ENCODE results near the gene SORCS1. TPM values are rescaled to one million over a fixed set of nuclear protein-coding genes. Genes with fewer than 3 reads are reported as not detected.

Gene SORCS1
- total RNA-seq, 3 donors from 2014 or later: 0.73 to 3.3 (median 2.9) TPM

DNA sequence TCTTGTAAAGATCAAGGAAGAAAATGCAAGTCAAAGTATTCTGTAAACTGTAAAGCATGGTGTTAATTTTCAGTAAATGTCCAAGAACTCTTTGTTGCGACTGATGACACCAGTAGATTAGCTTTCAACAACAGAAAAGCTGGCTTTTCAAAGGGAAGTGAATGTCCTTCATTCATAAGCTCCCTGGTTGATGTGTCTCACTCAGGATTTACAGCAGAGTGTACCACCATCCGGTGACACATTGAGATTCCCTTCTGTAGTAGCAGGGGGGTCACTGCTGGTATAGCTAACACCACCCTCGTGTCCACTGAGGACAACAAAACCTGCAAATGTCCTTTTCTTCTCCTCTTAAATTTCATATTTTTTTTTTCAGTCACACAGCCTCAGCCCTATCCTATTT is 253.4 kb downstream of the SORCS1 start:
- Histone ChIP-seq H3K27ac (no peak overlapping the region), H3K36me3 (no peaks in the 10 kb centered on the region), H3K4me1 (no peaks in the 10 kb centered on the region), H3K9me3 (no peaks in the 10 kb centered on the region), H3K27me3 (no peaks in the 10 kb centered on the region), H3K4me3 (no peak overlapping the region)
- no peak for TF ChIP-seq POLR2AphosphoS5 (IDR thresholded peaks at IDR 0.05)
- no peak for DNase-seq (ENCODE audit: low spot score in 2 of 2)
- intact Hi-C loops (cut with DNase I; ENCODE audit: low total_unique reads): no loop called here

DNA sequence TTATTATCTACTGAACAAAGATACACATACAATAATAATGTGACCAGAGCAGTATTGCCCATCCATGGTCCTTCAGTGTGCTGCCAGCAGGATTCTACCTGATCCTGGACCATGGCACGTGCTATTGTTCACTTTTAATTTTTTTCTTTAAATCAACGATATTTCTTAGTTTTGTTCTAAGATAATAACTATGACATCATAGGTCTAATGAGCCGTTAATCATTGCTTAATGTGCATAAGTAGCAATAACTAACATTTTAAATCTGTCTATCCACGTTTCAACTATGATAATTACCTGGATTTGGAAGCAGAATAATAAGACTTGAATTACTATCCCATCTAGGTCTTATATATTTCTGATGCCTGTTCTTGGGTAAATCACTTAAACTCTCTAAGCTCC is 253.8 kb downstream of the SORCS1 start:
- no peak for TF ChIP-seq POLR2AphosphoS5 (IDR thresholded peaks at IDR 0.05)
- TF ChIP-seq POLR2A (IDR thresholded peaks at IDR 0.05): no peak
- TF ChIP-seq, protein P1, sequence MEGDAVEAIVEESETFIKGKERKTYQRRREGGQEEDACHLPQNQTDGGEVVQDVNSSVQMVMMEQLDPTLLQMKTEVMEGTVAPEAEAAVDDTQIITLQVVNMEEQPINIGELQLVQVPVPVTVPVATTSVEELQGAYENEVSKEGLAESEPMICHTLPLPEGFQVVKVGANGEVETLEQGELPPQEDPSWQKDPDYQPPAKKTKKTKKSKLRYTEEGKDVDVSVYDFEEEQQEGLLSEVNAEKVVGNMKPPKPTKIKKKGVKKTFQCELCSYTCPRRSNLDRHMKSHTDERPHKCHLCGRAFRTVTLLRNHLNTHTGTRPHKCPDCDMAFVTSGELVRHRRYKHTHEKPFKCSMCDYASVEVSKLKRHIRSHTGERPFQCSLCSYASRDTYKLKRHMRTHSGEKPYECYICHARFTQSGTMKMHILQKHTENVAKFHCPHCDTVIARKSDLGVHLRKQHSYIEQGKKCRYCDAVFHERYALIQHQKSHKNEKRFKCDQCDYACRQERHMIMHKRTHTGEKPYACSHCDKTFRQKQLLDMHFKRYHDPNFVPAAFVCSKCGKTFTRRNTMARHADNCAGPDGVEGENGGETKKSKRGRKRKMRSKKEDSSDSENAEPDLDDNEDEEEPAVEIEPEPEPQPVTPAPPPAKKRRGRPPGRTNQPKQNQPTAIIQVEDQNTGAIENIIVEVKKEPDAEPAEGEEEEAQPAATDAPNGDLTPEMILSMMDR (IDR thresholded peaks at IDR 0.05): no peak
- no peak overlapping the region for H3K27ac ChIP-seq
- intact Hi-C loops (cut with DNase I; ENCODE audit: low total_unique reads): no loop called here
- no peaks in the 10 kb centered on the region for H3K4me1 ChIP-seq
- H3K27me3 ChIP-seq: no peaks in the 10 kb centered on the region
- no peak overlapping the region for H3K4me3 ChIP-seq
- H3K9me3 ChIP-seq: no peaks in the 10 kb centered on the region
- H3K36me3 ChIP-seq: no peaks in the 10 kb centered on the region
- DNase-seq (ENCODE audit: low spot score in 2 of 2): no peak

DNA sequence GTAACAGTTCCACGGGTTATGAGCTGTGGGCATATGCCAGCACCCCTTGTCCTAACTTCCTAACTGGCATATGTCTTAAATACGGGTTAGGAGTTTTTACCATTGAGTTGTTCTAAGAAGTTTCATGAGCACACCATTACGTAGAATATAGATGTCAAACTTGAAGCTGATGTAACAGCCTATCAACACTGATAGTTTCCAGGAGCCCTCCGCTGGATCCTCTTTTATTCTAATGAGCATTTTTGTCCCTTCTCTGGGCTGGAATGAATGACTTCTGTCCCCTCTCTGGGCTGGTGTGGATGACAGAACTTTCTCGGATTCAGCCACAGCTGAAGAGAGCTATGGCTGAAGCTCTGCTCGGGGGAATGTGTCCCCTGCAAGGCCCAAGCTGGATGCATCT is 256.3 kb downstream of the SORCS1 start:
- no peaks in the 10 kb centered on the region for H3K4me1 ChIP-seq
- DNase-seq (ENCODE audit: low spot score in 2 of 2): no peak
- TF ChIP-seq, protein P1 (IDR thresholded peaks at IDR 0.05): no peak
- TF ChIP-seq POLR2A (IDR thresholded peaks at IDR 0.05) (no peak), POLR2AphosphoS5 (IDR thresholded peaks at IDR 0.05) (no peak)
- H3K36me3 ChIP-seq: no peaks in the 10 kb centered on the region
- no peak overlapping the region for H3K27ac ChIP-seq
- intact Hi-C loops (cut with DNase I; ENCODE audit: low total_unique reads): no loop called here
- no peaks in the 10 kb centered on the region for H3K27me3 ChIP-seq
- H3K4me3 ChIP-seq: no peak overlapping the region
- no peaks in the 10 kb centered on the region for H3K9me3 ChIP-seq

- Histone ChIP-seq H3K9me3 (no peaks in the 10 kb centered on the region), H3K36me3 (no peaks in the 10 kb centered on the region), H3K4me3 (no peak overlapping the region), H3K4me1 (no peaks in the 10 kb centered on the region), H3K27me3 (no peaks in the 10 kb centered on the region), H3K27ac (no peak overlapping the region)
- TF ChIP-seq POLR2A (IDR thresholded peaks at IDR 0.05) (no peak), POLR2AphosphoS5 (IDR thresholded peaks at IDR 0.05) (no peak)
- TF ChIP-seq, protein P1 (IDR thresholded peaks at IDR 0.05): no peak
- intact Hi-C loops (cut with DNase I; ENCODE audit: low total_unique reads): no loop called here
- no peak for DNase-seq (ENCODE audit: low spot score in 2 of 2)
These were observed 260.3 kb downstream of the SORCS1 start for GRCh38 chr10:106904209-106904608.

DNA sequence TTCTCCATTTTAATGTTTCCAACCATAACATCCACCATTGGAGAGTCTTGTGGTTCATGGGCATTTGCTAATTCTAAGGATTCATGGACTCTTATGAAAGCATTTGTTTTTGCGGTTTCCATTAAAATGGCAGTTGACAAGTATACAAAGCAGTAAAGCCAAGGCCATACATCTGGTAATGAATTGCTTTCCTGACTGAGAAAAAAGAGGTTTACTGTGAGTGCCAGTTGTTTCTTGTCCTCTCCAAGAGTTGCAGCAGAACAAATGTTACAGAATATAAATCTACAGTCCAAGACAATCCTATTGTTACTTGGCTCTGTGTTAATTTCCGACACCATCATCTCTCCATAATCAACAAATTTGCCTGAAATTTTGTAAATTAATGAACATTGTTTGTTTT is 261.3 kb downstream of the SORCS1 start:
- no peak for TF ChIP-seq POLR2AphosphoS5 (IDR thresholded peaks at IDR 0.05)
- TF ChIP-seq, protein P1 (IDR thresholded peaks at IDR 0.05): no peak
- TF ChIP-seq POLR2A (IDR thresholded peaks at IDR 0.05): no peak
- DNase-seq (ENCODE audit: low spot score in 2 of 2): no peak
- Histone ChIP-seq H3K27me3 (no peaks in the 10 kb centered on the region), H3K36me3 (no peaks in the 10 kb centered on the region), H3K9me3 (no peaks in the 10 kb centered on the region), H3K4me3 (no peak overlapping the region), H3K4me1 (no peaks in the 10 kb centered on the region), H3K27ac (no peak overlapping the region)
- intact Hi-C loops (cut with DNase I; ENCODE audit: low total_unique reads): no loop called here
